GM19438 (cell line): ENCODE measurements around the gene PKIG.
"Not testable (repeated sequence)": the region's sequence is repeated elsewhere in the genome, so short reads cannot be mapped to it uniquely, and the experiment has no call there.

Experiments
- ATAC-seq: cut with Tn5 transposase; IDR thresholded peaks from one replicate; pipeline ENCODE4 v1.9.1; 2021; ENCODE audit warnings: low read depth; ENCODE audit not compliant: unreplicated experiment

PKIG gene

GRCh38 chr20:44654210-44654609 lies 71.8 kb downstream of the PKIG start:
- ATAC-seq, result not testable (repeated sequence)

GRCh38 chr20:44656448-44656847 lies 74.1 kb downstream of the PKIG start:
- ATAC-seq, result no peak

- no peak for ATAC-seq
Observed at GRCh38 chr20:44657875-44658274, 75.5 kb downstream of the PKIG start.

- no peak for ATAC-seq
Observed at GRCh38 chr20:44658810-44659209, 76.4 kb downstream of the PKIG start.

GRCh38 chr20:44659931-44660330 lies 77.6 kb downstream of the PKIG start:
- ATAC-seq, result no peak

- no peak for ATAC-seq
Observed at GRCh38 chr20:44660581-44660980, 78.2 kb downstream of the PKIG start.

GRCh38 chr20:44662261-44662660 lies 79.9 kb downstream of the PKIG start:
- no peak for ATAC-seq

- no peak for ATAC-seq
Observed at GRCh38 chr20:44664131-44664530, 81.8 kb downstream of the PKIG start.

GRCh38 chr20:44666066-44666465 lies 83.7 kb downstream of the PKIG start:
- ATAC-seq, result no peak
